Adipocyte (in vitro differentiated cells): ENCODE data around the gene ERFL.

Source experiments
- DNase-seq: peaks from one replicate; pipeline ENCODE4 v3.0.0-alpha.2; 2015; ENCODE audit warnings: low read depth
- H3K27me3 ChIP-seq: replicated peaks from 2 replicates; pipeline ENCODE4 v1.7.0; 2013; ENCODE audit warnings: mild to moderate bottlenecking, low read length, moderate library complexity; ENCODE audit not compliant: control insufficient read depth, insufficient read depth
- H3K36me3 ChIP-seq: 2 replicates; pipeline ENCODE4 v1.7.0; 2013; ENCODE audit warnings: low read length, mild to moderate bottlenecking, moderate library complexity; ENCODE audit not compliant: control insufficient read depth, insufficient read depth, severe bottlenecking
- H3K4me1 ChIP-seq: 2 replicates; pipeline ENCODE4 v1.7.0; 2013; ENCODE audit warnings: mild to moderate bottlenecking, low read length, moderate library complexity; ENCODE audit not compliant: control insufficient read depth, insufficient read depth
- H3K4me3 ChIP-seq: 2 replicates; pipeline ENCODE4 v1.7.0; 2013; ENCODE audit warnings: mild to moderate bottlenecking, low read length, moderate library complexity
- H3K9ac ChIP-seq: 2 replicates; pipeline ENCODE4 v1.7.0; 2013; ENCODE audit warnings: mild to moderate bottlenecking, low read length, moderate library complexity
- H3K9me3 ChIP-seq: 2 replicates; pipeline ENCODE4 v1.7.0; 2013; ENCODE audit warnings: mild to moderate bottlenecking, low read length, moderate library complexity; ENCODE audit not compliant: control insufficient read depth

The ERFL gene

DNA sequence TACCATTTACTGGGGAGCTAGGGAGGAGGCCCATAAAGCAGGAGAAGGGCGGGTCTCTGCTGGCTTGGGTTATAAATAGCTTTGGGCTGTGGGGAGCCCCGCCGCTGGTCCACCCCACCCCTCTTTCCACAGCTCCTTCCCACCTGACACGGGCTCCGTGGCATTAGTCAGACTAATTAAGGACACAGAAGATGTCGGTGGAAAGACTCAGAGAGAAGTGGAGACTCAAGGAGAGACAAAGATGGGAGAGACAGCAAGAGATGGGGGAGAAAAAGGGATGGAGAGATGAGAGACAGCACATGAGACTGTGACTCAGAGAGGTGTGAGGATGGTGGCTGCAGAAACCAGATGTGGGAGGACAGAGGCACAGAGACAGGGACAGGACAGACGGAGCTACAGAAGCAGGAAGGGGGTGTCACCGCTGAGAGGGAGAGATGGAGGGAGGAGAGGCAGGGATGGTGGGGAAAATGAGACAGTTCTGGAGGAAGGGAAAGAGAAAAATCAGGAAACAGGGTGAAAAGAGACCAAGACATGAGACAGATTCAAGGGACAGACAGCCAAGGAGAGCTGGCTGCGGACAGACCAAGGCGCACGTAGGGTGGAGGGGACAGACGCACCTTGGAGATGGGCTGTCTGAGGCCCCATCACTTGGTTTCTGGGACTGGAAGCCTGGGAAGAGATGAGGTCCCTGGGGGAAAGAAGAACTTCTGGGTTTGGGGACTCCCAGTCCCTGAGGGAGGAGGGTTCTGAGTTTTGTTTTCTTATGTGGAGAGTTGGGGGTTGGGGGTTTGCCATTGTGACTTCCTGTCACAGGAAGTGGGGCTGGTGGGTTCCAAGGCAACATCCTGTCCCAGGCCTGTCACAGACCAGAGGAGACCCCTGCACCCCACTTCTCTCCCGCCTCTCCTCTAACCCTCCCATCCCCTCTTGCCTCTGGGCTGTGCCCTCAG, 41.2 kb downstream of the ERFL start:
- no peak for DNase-seq
- H3K9me3 ChIP-seq = no peaks in the 10 kb centered on the region
- H3K9ac ChIP-seq = peak overlapping the region; percentile 7
- H3K36me3 ChIP-seq = peaks cover 21% of the 10 kb centered on the region
- H3K4me1 ChIP-seq = peaks cover 17% of the 10 kb centered on the region
- H3K4me3 ChIP-seq = no peak overlapping the region
- H3K27me3 ChIP-seq = no peaks in the 10 kb centered on the region

DNA sequence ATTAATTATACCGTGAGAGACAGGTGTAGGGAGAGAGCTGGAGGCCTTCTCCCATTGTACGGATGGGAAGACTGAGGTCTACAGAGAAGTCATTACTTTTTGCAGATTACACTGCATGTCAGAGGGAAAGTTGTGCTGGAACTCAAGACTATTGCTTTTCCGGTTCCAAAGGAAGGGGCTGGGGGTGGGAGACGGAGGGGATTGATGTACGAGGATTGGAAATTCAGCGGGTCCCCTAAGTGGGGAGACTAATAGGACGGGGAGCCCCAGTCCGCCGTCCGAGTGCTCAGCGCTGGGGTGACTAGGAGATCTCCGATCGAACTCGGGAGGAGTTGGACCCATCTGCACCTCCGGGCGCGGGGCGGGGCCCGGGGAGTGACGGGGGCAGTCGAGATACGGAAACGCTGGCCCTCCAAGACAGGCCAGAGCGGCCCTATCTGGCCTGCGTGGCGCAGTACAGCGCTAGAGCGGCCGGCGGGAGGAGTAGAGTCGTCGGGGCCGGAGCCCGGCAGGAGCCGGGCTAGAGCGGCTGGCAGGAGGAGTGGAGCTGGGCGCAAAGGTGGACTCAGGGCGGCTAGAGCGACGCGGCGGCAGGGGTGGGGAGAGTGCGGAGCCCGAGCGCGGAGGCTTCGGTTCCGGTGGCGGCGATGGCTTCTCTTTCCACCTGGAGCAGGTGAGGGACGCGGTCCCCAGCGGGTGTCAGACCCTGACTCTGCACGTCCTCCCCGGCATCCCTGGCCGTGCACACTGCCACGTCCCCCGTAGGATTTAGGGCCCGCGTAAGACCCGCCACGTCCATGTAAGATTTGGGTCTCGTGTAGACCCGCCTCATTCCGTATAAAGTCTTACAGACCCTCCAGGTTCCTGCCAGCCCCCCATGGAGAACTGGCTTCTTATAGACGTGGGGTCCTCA, 44.2 kb downstream of the ERFL start:
- H3K36me3 ChIP-seq = peaks cover 3% of the 10 kb centered on the region
- peaks cover 17% of the 10 kb centered on the region for H3K4me1 ChIP-seq
- peak overlapping the region; percentile 96 for H3K9ac ChIP-seq
- H3K9me3 ChIP-seq = no peaks in the 10 kb centered on the region
- peak; percentile 98 for DNase-seq
- H3K4me3 ChIP-seq = peak overlapping the region; percentile 99
- no peaks in the 10 kb centered on the region for H3K27me3 ChIP-seq

DNA sequence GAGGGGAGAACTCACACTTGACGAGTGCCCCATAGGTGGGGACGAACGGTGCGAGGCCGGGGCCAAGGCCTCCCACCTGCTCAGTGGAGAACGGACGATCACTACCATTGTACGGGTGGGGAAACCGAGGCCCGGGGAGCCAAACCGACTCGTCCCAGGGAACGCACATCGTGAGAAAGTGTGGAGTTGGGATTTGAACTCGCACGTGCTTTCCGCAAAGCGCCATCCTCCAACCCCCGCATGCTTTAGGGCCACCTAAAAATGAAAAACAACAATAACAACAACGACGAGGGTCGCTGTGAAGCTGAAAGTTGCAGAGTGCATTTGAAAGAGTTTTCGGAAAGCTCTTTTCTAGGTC, 44.8 kb downstream of the ERFL start:
- Histone ChIP-seq H3K4me1 (peaks cover 17% of the 10 kb centered on the region), H3K4me3 (peak overlapping the region; percentile 99), H3K36me3 (no peaks in the 10 kb centered on the region), H3K27me3 (no peaks in the 10 kb centered on the region), H3K9ac (peak overlapping the region; percentile 96), H3K9me3 (no peaks in the 10 kb centered on the region)
- peak; percentile 18 for DNase-seq

DNA sequence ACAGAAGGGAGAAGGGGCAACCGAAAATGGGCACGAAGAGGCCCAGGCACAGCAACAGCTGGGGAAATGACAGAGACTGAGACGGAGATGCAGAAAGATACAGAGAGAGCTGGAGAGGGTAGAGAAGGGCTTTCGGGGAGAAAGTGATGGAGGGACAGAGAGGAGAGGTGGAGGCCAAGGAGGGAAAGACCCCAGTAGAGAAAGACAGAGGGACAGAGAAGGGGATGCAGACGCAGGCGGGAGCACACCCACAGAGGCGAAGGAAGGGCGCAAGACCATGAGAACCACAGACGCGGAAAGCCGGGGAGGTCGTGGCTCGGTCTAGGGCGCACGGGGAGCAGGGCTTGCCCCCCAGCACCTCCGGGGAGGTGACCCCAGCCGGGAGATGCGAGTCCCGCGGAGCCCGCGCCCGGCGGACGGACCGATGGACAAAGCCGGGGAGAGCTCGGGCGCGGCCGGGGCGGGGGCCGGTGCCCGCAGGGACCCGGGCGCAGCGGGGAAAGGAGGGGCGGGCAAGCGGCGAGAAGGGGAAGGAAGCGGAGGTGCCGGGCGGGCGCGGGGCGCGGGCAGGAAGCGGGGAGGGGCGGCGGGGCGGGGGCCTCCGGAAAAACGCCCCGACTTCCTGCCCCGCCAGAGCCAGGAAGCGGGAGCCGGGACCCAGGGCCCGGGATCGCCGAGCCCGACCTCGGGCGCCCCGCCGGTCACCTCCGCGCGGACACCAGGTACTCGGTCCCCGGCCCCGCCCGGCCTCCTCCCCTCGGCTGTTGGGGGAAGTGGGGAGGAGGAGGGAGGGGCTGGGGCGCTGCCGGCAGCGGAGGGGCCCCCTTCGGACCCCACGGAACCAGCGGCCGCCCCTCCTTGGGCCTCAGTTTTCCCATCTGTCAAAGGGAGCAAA, 45.4 kb downstream of the ERFL start, which contains the start of gene ARHGEF1:
ARHGEF1 (plus strand) TSS at position 617 of the 895 bp plus-strand sequence. CDS start 4,899 bp downstream, outside the sequence.
- Histone ChIP-seq H3K36me3 (no peaks in the 10 kb centered on the region), H3K4me3 (peak within 1 kb of the TSS; percentile 99), H3K9me3 (no peaks in the 10 kb centered on the region), H3K4me1 (peaks cover 17% of the 10 kb centered on the region), H3K27me3 (no peaks in the 10 kb centered on the region), H3K9ac (peak within 1 kb of the TSS; percentile 96)
- peak; percentile 58 for DNase-seq

DNA sequence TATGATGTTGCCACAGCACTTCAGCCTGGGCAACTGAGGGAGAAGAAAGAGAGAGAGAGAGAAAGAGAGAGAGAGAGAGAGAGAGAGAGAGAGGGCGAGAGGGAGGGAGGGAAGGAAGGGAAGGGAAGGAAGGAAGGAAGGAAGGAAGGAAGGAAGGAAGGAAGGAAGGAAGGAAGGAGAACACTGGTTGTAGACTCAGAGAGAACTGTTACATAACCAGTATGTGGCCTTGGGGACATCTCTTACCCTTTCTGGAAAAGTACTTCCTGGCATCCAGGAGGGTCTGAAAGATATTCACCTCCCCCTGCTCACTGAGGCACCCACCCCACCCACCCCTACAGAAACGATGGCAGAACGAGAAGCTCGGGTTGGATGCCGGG, 47.9 kb downstream of the ERFL start:
- Histone ChIP-seq H3K36me3 (no peaks in the 10 kb centered on the region), H3K4me3 (no peak overlapping the region), H3K4me1 (peaks cover 17% of the 10 kb centered on the region), H3K27me3 (no peaks in the 10 kb centered on the region), H3K9ac (no peak overlapping the region), H3K9me3 (no peaks in the 10 kb centered on the region)
- no peak for DNase-seq

DNA sequence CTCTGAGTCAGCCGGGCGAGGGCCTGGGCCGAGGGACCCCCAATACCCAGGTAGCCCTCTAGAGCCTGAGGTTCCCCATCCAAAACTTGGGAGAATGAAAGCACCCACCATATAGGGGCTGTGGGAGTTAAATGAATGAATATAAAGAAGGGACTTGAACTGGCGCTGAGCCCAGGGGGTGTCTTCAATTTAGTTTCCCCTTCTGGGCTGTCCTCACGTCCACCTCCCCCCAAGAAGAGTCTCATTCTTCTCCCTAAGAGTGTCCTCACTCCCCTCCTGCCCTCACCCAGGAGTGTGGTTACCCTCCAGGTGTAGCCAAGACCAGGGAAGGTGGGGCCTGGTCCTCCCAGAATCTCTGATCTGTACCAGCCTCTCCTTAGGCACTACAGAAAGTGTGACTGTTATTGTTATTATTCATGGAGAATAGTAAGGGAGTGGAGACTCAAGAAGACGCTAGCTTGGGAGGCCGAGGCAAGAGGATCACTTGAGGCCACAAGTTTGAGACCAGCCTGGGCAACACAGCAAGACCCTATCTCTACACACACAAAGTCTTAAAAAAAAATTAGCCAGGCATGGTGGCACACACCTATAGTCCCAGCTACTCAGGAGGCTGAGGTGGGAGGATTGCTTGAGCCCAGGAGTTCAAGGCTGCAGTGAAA, 48.5 kb downstream of the ERFL start:
- peaks cover 13% of the 10 kb centered on the region for H3K4me1 ChIP-seq
- no peak overlapping the region for H3K9ac ChIP-seq
- H3K27me3 ChIP-seq = no peaks in the 10 kb centered on the region
- H3K9me3 ChIP-seq = no peaks in the 10 kb centered on the region
- no peak overlapping the region for H3K4me3 ChIP-seq
- no peak for DNase-seq
- no peaks in the 10 kb centered on the region for H3K36me3 ChIP-seq

DNA sequence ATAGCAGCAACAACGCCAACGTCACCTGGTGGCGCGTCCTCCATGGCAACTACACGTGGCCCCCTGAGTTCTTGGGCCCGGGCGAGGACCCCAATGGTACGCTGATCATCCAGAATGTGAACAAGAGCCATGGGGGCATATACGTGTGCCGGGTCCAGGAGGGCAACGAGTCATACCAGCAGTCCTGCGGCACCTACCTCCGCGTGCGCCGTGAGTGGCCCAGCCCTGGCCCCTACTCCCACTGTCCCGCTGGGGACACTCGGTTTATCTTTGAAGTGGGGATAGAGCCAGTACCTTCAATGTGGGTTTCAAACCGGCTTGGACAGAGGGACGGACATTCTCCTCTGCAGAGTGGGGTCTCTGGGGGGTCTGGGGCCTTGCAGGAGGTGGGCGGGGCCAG, 49.2 kb downstream of the ERFL start:
- H3K36me3 ChIP-seq = no peaks in the 10 kb centered on the region
- no peaks in the 10 kb centered on the region for H3K9me3 ChIP-seq
- H3K27me3 ChIP-seq = no peaks in the 10 kb centered on the region
- no peak overlapping the region for H3K9ac ChIP-seq
- peaks cover 8% of the 10 kb centered on the region for H3K4me1 ChIP-seq
- no peak for DNase-seq
- no peak overlapping the region for H3K4me3 ChIP-seq

DNA sequence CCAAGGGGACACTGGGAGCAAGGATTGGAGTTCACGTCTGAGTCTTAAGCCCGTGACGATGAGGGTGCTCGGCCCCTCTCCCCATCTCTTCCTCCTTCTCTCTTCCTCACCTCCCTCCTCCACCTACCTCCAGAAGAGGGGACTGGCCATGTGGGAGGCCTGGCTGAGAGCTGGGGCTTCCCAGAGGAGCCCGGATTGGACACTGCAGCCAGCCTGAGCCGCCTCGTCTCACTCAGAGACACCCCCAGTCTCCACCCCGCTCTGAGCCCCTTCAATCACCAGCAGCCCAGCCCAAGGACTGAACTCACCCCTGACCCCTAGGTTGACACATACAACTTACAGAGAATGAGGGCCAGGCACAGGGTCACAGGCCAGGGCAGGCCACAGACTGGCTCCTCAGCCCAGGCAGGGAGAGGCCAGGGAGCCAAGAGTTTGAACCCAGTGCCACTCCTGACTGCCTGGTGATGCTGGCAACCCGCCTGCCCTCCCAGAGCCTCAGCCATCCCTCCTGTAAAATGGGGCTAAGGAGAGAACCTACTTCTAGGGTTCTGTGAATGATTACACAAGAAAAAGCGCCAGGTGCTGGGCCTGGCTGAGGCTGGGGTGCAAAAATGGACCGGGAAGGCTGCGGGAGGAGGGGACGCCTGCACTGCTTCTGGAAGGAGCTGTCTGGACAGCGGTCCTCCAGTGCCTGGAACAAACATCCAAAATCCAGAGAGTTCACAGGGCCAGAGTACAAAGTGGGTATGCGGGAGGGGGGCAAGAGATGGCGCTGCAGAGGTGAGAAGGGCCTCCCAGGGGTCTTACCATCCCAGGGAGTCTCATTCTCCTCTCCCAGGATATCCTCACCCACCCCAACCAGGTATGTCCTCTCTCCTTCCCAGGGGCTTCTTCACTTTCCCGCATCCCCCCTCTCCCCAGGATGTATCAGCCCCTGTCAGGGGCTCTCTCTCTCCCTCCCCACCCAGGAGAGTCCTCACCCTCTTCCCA, 50.0 kb downstream of the ERFL start:
- no peak for DNase-seq
- Histone ChIP-seq H3K9ac (no peak overlapping the region), H3K9me3 (no peaks in the 10 kb centered on the region), H3K4me3 (no peak overlapping the region), H3K4me1 (peaks cover 4% of the 10 kb centered on the region), H3K27me3 (no peaks in the 10 kb centered on the region), H3K36me3 (no peaks in the 10 kb centered on the region)

DNA sequence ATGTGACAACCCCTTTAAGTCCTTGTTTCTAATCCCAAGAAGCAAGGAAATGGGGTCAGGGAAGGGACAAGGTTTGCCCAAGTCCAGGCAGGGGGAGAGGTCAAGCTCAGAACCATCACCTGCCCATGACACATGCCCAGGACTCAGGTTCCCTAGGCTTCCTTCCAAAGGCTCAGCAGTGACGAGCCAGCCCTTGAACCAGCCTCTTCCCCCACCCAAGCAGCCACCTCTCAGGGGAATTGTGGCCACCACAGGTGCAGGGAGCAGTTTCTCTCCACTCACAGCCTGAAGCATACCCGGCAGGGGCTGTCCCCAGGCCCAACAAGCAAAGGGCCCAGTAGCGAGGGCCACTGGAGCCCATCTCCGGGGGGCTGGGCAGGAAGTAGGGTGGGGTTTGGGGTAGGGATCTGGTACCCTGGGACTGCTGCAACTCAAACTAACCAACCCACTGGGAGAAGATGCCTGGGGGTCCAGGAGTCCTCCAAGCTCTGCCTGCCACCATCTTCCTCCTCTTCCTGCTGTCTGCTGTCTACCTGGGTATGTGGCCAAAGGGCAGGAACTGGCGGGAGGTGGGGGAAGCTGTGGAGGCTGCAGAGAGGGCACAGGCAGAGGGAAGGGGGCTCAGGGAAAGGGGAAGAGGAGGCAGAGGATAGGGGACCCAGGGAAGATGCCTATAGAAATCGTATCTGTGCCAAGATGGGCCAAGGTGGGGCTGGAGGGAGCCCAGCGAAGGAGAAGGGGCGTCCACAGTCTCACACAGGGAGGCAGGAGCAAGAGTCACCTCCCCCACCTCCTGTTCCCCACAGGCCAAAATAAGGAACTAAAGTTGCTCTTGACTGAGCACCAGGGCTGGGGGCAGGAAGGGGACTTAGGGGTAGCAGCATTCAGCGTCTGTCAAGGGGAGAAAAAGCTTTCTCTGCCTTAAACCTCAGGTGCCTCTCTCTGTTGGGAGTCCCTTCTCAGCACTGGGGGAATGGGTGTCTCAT, 51.1 kb downstream of the ERFL start, which contains the start of gene CD79A:
CD79A (plus strand) TSS at position 433 of the 986 bp plus-strand sequence; CDS start at position 459, 26 bp downstream.
- H3K27me3 ChIP-seq = no peaks in the 10 kb centered on the region
- DNase-seq = no peak

More for the DNA sequence above, 51.1 kb downstream of the ERFL start, which contains the start of gene CD79A:
- peaks cover under 1% of the 10 kb centered on the region for H3K36me3 ChIP-seq
- H3K4me1 ChIP-seq = no peaks in the 10 kb centered on the region
- H3K4me3 ChIP-seq = no peak within 1 kb of the TSS
- no peak within 1 kb of the TSS for H3K9ac ChIP-seq
- H3K9me3 ChIP-seq = no peaks in the 10 kb centered on the region
